GM12801 (cell line): ENCODE data around the gene HLA-DQB1.

ENCODE experiments used
- TF ChIP-seq, protein P1 (sequence below): IDR thresholded peaks from one replicate; pipeline ENCODE4 v1.5.1; 2011; ENCODE audit warnings: control low read depth; ENCODE audit not compliant: insufficient read length; ENCODE audit errors: extremely low read depth

HLA-DQB1 gene

GRCh38 chr6:32658268-32658897, 8.1 kb downstream of the HLA-DQB1 start:
- TF ChIP-seq, protein P1, sequence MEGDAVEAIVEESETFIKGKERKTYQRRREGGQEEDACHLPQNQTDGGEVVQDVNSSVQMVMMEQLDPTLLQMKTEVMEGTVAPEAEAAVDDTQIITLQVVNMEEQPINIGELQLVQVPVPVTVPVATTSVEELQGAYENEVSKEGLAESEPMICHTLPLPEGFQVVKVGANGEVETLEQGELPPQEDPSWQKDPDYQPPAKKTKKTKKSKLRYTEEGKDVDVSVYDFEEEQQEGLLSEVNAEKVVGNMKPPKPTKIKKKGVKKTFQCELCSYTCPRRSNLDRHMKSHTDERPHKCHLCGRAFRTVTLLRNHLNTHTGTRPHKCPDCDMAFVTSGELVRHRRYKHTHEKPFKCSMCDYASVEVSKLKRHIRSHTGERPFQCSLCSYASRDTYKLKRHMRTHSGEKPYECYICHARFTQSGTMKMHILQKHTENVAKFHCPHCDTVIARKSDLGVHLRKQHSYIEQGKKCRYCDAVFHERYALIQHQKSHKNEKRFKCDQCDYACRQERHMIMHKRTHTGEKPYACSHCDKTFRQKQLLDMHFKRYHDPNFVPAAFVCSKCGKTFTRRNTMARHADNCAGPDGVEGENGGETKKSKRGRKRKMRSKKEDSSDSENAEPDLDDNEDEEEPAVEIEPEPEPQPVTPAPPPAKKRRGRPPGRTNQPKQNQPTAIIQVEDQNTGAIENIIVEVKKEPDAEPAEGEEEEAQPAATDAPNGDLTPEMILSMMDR: no peak

DNA sequence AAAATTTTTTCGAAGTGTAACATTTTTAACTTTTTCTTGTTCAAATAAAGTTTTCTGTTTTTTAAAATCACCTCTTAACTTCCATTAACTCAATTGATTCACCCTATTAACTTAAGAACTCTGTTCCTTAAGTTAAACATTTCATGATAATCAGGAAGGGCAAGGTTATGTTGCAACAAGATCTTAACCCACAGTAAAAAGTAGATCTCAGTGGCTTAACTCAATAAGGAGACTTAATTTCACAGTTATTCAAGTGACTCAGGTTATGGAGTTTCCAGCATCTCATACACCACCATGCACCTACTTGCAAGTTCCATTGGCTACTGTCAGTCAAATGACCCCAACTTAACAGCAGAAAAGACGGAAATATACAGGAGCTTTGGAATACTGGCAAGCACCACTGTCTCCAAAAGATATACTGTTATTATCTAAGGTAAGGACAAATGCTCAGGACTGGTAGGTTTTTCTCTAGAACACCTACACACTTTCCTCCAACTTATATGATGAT, 11.2 kb downstream of the HLA-DQB1 start:
- TF ChIP-seq, protein P1: no peak

DNA sequence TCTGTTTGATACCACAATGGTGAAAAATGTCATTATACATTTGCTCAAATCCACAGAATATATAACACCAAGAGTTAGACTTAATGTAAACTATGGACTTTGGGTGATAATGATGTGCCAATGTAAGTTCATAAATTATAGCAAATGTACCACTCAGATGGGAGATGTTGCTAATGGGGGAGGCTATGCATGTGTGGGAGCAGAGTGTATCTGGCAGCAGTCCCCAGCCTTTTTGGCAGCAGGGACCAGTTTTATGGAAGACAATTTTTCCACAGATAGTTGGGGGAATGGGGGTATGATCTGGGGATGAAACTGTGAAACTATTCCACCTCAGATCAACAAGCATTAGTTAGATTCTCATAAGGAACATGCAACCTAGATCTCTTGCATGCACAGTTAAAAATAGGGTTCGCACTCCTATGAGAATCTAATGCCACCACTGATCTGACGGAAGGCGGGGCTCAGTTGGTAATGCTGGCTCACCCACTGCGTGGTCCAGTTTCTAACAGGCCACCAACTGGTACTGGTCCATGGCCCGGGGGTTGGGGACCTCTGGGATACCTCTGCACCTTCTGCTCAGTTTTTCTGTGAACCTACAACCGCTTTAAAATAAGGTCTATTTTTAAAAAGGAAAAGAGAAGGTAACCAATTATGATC, 21.3 kb downstream of the HLA-DQB1 start:
- TF ChIP-seq, protein P1: no peak

DNA sequence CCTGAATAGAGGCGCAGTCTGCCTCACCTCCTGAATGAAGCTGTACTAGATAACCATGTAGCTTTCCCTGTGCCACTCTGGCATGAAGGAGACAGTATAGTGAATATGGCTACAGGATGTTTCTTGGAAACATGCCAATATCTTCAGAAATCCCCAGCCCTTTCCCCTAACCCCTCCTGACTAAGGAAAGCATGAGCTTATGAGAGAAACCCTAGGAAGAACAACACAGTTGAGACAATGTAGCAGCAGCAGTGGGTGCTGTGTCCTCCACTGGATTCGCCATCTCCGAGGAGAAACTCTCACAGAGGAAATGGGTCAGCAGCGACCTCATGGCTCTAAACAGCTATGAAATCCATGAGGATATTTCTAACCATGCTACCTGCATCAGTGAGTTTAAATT, 22.6 kb downstream of the HLA-DQB1 start:
- TF ChIP-seq, protein P1: no peak

GRCh38 chr6:32642720-32643106, 23.7 kb downstream of the HLA-DQB1 start:
- TF ChIP-seq, protein P1: no peak

GRCh38 chr6:32641122-32641521, 25.3 kb downstream of the HLA-DQB1 start:
- TF ChIP-seq, protein P1: no peak

- TF ChIP-seq, protein P1: no peak
Observed at GRCh38 chr6:32639440-32640394, 26.7 kb downstream of the HLA-DQB1 start.
